Measurements from ENCODE around the gene LARGE1.

The LARGE1 gene

DNA sequence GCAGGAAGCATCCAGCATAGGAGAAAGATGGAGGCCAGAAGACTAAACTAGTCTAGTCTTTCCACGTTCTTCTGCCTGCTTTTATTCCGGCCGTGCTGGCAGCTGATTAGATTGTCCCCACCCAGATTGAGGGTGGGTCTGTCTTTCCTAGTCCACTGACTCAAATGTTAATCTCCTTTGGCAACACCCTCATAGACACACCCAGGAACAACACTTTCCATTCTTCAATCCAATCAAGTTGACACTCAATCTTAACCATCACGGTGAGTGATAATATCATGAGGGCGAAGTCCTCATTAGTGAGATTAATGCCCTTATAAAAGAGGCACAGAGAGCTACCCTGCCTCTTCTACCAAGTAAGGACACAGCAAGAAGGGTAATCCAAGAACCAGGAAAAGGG is 424.2 kb downstream of the LARGE1 start:
- TF ChIP-seq TAF1 (IDR thresholded peaks at IDR 0.05; ENCODE audit: borderline replicate concordance, insufficient read depth, low read length) (no peak), SIN3A (IDR thresholded peaks at IDR 0.05; ENCODE audit: borderline replicate concordance, insufficient read depth, low read length) (no peak)
- TF ChIP-seq, protein P1, sequence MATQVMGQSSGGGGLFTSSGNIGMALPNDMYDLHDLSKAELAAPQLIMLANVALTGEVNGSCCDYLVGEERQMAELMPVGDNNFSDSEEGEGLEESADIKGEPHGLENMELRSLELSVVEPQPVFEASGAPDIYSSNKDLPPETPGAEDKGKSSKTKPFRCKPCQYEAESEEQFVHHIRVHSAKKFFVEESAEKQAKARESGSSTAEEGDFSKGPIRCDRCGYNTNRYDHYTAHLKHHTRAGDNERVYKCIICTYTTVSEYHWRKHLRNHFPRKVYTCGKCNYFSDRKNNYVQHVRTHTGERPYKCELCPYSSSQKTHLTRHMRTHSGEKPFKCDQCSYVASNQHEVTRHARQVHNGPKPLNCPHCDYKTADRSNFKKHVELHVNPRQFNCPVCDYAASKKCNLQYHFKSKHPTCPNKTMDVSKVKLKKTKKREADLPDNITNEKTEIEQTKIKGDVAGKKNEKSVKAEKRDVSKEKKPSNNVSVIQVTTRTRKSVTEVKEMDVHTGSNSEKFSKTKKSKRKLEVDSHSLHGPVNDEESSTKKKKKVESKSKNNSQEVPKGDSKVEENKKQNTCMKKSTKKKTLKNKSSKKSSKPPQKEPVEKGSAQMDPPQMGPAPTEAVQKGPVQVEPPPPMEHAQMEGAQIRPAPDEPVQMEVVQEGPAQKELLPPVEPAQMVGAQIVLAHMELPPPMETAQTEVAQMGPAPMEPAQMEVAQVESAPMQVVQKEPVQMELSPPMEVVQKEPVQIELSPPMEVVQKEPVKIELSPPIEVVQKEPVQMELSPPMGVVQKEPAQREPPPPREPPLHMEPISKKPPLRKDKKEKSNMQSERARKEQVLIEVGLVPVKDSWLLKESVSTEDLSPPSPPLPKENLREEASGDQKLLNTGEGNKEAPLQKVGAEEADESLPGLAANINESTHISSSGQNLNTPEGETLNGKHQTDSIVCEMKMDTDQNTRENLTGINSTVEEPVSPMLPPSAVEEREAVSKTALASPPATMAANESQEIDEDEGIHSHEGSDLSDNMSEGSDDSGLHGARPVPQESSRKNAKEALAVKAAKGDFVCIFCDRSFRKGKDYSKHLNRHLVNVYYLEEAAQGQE (IDR thresholded peaks at IDR 0.05; ENCODE audit: insufficient read depth in 1 of 2, low read depth in 2 of 2, low read length in 2 of 2) = no peak

- TF ChIP-seq FOXP2 (optimal IDR thresholded peaks at IDR 0.05; ENCODE audit: borderline replicate concordance, extremely low read depth, extremely low read length, insufficient read depth) = no peak
Observed at GRCh38 chr22:33493476-33494205, 426.6 kb downstream of the LARGE1 start.

DNA sequence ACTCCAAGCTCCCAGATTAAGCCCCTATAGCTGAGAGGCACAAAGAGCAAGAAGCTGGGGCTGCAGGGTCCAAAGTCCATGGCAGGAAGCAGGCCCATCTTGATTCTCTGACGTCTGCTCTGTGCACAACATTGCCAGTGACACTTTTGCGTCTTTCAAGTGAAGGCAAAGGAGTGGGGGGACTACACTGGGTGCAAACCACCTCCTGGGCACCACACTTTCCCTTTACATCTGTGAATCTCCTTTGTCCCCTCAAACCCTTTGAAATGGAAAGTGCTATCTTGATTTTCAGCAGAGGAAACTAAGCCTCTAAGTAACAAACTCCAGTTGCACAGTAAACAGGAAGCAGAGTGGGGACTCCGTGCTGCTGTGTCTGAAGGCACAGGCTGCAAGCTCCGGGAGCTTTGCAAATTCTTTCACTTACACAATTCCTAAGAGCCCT is 428.0 kb downstream of the LARGE1 start:
- no peak for TF ChIP-seq SIN3A (IDR thresholded peaks at IDR 0.05; ENCODE audit: borderline replicate concordance, insufficient read depth, low read length)

DNA sequence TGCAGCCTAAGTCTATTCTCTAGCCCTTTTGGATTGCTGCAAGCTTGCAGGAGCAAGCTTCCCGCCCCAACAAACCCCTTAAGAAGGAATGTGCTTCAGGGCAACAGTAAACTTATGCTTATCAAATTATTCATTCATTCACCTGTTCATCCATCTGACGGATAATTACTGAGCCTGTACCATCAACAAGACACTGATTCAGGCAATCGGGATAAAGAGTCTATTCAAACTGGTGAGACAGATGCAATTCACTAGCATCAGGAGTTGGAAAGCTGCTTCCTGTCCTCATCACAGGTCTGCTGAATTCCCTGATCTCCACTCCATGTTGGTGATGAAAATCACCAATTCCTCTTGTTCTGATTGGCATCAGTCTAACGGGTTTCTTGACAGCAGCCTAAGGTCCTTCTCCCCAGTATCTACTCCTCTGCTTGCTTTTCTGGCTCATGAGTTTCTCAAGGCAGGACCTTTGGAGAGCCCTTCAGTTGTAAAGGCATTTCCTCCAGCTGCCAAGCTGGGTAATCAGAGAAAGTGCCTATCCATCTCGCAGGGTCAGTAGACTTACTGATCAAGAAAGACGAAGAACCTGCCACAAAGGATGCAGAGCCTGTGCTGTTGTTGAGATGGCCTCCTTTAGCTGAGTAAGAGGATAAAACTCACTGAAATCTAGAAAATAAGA is 433.1 kb downstream of the LARGE1 start:
- TF ChIP-seq TAF1 (IDR thresholded peaks at IDR 0.05; ENCODE audit: borderline replicate concordance, insufficient read depth, low read length) = no peak
- no peak for TF ChIP-seq SIN3A (IDR thresholded peaks at IDR 0.05; ENCODE audit: borderline replicate concordance, insufficient read depth, low read length)
- TF ChIP-seq, protein P1 (IDR thresholded peaks at IDR 0.05; ENCODE audit: insufficient read depth in 1 of 2, low read depth in 2 of 2, low read length in 2 of 2) = no peak
- no peak for TF ChIP-seq FOXP2 (optimal IDR thresholded peaks at IDR 0.05; ENCODE audit: borderline replicate concordance, extremely low read depth, extremely low read length, insufficient read depth)
- TF ChIP-seq POLR2AphosphoS5 (IDR thresholded peaks at IDR 0.05; ENCODE audit: low read depth, low read length) = no peak

GRCh38 chr22:33481550-33481949 is 438.7 kb downstream of the LARGE1 start:
- TF ChIP-seq SIN3A (IDR thresholded peaks at IDR 0.05; ENCODE audit: borderline replicate concordance, insufficient read depth, low read length) (no peak), TAF1 (IDR thresholded peaks at IDR 0.05; ENCODE audit: borderline replicate concordance, insufficient read depth, low read length) (no peak), FOXP2 (optimal IDR thresholded peaks at IDR 0.05; ENCODE audit: borderline replicate concordance, extremely low read depth, extremely low read length, insufficient read depth) (no peak), POLR2AphosphoS5 (IDR thresholded peaks at IDR 0.05; ENCODE audit: low read depth, low read length) (no peak)
- TF ChIP-seq, protein P1 (IDR thresholded peaks at IDR 0.05; ENCODE audit: insufficient read depth in 1 of 2, low read depth in 2 of 2, low read length in 2 of 2) = no peak
